LNCaP clone FGC (cell line): ENCODE data around the gene IL17C.

Experiments used
- DNase-seq: peaks from one replicate; pipeline ENCODE4 v3.0.0-alpha.2; 2011; ENCODE audit warnings: low read depth
- H3K4me3 ChIP-seq: 2 replicates; pipeline ENCODE4 v1.5.1; 2011; ENCODE audit warnings: mild to moderate bottlenecking, low read depth, low read length, control low read depth
- TF ChIP-seq, protein P1 (sequence below): IDR thresholded peaks from 2 replicates; pipeline ENCODE4 v1.5.1; 2012; ENCODE audit warnings: mild to moderate bottlenecking; ENCODE audit not compliant: control insufficient read depth, insufficient read depth; ENCODE audit errors: extremely low read depth

Gene IL17C

GRCh38 chr16:88652762-88653063 lies 14.3 kb downstream of the IL17C start:
- no peak for DNase-seq
- H3K4me3 ChIP-seq = no peak overlapping the region
- TF ChIP-seq, protein P1, sequence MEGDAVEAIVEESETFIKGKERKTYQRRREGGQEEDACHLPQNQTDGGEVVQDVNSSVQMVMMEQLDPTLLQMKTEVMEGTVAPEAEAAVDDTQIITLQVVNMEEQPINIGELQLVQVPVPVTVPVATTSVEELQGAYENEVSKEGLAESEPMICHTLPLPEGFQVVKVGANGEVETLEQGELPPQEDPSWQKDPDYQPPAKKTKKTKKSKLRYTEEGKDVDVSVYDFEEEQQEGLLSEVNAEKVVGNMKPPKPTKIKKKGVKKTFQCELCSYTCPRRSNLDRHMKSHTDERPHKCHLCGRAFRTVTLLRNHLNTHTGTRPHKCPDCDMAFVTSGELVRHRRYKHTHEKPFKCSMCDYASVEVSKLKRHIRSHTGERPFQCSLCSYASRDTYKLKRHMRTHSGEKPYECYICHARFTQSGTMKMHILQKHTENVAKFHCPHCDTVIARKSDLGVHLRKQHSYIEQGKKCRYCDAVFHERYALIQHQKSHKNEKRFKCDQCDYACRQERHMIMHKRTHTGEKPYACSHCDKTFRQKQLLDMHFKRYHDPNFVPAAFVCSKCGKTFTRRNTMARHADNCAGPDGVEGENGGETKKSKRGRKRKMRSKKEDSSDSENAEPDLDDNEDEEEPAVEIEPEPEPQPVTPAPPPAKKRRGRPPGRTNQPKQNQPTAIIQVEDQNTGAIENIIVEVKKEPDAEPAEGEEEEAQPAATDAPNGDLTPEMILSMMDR = no peak

DNA sequence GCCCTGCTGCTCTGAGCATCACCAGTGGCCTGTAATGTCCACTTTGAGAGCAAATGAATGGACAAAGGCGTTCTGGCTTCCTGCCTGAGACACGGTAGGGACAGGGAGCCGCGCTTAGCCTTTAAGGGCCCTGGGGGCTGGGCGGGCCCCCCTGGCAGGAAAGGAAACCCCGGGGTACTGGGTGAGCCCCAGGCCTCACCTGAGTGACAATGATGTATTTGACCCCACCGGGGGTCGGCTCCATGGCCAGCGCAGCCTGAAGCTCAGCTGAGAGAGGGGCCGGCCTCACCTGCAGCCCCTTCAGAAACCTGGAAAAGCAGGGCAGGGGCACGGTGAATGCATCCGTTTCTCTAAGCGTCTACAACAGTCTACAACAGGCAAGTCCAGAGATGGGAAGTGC lies 14.7 kb downstream of the IL17C start:
- H3K4me3 ChIP-seq = no peak overlapping the region
- TF ChIP-seq, protein P1 = no peak
- no peak for DNase-seq

DNA sequence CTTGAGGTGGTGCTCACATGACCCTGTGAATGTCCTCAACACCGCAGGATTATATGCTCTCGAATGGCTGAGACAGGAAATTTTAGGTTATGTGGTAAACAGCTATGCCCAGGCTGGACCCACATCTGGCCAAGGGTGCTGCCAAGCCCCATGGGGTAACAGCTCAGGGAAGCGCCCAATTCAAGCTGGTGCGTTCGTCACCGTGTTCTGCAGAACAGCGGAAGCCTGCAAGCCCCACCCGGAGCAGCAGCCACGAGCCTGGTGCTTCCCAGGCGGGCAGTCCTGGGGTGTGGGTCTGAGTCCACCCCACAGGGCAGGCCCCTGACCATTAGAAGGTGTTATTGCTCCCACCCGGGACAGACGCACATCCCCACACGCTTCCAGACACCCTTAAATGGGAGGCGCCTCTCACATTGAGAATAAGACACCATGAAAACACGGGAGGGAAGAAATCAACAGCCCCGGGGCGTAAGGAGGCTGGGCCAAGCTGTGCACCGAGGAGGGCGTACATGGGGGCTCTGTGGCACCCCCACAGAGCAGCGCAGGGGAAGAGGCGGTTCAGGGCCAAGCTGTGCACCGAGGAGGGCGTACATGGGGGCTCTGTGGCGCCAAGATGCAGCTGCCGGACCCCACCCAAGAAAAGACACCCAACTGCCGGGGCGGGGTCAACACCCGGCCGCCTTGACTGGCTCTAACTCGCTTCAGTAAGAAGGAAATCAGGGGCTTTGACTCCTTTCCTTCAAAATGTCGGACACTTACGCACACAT lies 15.4 kb downstream of the IL17C start:
- TF ChIP-seq, protein P1 = no peak
- H3K4me3 ChIP-seq = no peak overlapping the region
- no peak for DNase-seq

DNA sequence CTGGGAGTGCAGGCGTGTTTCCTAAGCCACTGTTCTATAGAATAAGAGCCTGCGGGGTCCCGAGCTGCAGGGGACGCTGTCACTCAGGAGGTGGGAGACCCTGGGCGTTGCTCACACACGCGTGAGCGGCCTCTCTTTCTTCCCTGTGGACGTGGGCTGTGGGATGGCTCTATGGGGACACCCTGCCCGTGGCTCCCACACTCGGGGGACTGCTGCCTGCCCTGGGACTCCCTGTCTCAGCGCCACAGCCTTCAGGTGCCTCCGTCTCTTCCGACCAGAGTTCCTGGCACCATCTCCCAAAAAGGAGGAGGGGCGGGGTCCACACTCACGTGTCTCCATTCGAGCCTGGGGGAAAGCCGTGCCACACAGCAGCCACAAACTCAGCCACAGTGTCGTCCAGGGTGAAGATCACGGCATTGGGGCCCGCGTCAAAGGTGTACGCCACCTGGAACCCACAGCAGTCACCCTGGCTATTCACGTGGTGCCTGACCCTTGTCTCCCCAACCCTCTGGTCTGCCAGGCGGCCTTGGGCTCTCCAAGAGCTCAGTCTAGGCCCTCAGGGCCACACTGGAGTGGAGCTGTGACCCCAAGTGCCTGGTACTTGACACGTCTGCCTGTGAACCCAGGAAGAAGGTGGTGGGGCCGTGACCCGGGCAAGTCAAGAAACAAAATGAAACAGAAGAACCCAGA lies 16.1 kb downstream of the IL17C start:
- H3K4me3 ChIP-seq = no peak overlapping the region
- DNase-seq = no peak
- TF ChIP-seq, protein P1 = no peak

DNA sequence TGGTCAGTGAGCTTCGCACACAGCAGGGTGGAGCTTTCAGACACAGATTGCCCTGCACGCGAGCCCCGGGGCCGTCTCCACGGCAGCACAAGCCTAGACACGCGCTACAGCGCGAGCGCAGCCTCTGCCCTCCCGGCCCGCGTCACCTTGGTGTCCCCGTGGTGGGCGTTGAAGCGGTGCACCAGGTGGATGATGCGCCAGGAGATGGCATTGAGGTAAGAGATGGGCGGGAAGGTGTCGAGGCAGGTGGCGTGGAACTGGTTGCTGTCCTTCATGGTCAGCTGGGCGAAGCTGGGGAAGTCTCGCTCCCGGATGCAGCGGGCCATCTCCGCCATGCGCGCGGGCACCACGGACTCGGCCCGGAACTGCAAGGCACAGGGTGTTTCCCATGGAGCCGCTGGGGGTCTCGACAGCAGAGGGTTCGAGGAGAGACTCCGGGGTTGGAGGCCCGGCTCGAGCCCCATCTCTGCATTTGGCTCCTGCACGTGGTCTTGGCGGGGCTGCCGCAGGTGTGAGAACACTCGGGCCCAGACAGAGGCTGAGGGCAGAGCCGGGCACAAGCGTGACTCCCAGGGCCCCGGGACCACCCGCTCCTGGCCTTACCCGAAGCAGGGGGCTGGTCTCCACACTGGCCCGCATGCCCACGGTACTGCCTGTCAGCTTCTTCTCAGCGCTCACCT lies 16.8 kb downstream of the IL17C start:
- no peak overlapping the region for H3K4me3 ChIP-seq
- TF ChIP-seq, protein P1 = no peak
- no peak for DNase-seq

DNA sequence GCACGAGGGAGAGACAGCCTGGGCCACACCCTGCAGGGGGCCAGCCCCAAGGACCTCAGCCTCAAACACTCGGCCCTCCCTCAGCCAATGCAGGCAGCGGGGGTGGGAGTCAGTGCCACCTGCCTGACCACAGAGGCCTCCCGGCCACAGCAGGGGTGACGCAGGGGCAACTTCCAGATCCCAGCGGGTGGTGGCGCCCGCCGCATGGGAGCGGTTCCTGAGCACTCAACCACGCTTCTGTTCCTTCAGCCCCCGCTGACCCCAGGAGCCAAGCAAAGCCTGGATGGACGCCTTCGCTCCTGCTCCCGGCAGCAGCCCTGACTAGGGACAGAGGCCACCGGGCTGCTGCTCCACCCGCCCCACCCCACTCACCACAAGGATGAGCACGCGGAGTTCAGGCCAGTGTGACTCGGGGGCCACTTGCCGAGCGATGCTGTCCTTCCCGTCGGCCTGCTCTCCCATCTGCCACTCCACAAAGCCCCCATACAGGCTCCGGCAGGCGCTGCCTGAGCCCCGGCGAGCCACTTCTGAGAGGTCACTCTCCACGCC lies 17.4 kb downstream of the IL17C start:
- H3K4me3 ChIP-seq = no peak overlapping the region
- DNase-seq = no peak
- TF ChIP-seq, protein P1 = no peak
